ENCODE measurements around the gene SCCPDH. TPM values are rescaled to one million over a fixed set of nuclear protein-coding genes. Genes with fewer than 3 reads are reported as not detected.

The SCCPDH gene
- total RNA-seq, 2 donors from 2014 or later: 20.7 to 23.7 TPM

GRCh38 chr1:246794828-246795671, 70.8 kb downstream of the SCCPDH start:
- DNase-seq (no peak), ATAC-seq (replicated peaks in 1 of 2) (no peak)
- no peaks in the 10 kb centered on the region for H3K36me3 Mint-ChIP-seq (ENCODE audit: insufficient read depth in 2 of 2)
- H3K4me3 Mint-ChIP-seq: no peak overlapping the region
- no peaks in the 10 kb centered on the region for H3K9me3 Mint-ChIP-seq
- H3K4me1 Mint-ChIP-seq (ENCODE audit: low read depth): no peaks in the 10 kb centered on the region
- H3K27ac Mint-ChIP-seq: no peak overlapping the region
- no peaks in the 10 kb centered on the region for H3K27me3 Mint-ChIP-seq (ENCODE audit: low read depth)

GRCh38 chr1:246795906-246796694, 71.9 kb downstream of the SCCPDH start:
- Mint-ChIP-seq H3K4me3 (no peak overlapping the region), H3K27me3 (ENCODE audit: low read depth) (no peaks in the 10 kb centered on the region), H3K9me3 (no peaks in the 10 kb centered on the region), H3K27ac (no peak overlapping the region), H3K36me3 (ENCODE audit: insufficient read depth in 2 of 2) (no peaks in the 10 kb centered on the region), H3K4me1 (ENCODE audit: low read depth) (no peaks in the 10 kb centered on the region)
- DNase-seq (no peak), ATAC-seq (replicated peaks in 1 of 2) (no peak)

GRCh38 chr1:246797157-246797556, 72.9 kb downstream of the SCCPDH start:
- no peaks in the 10 kb centered on the region for H3K4me1 Mint-ChIP-seq (ENCODE audit: low read depth)
- H3K4me3 Mint-ChIP-seq: no peak overlapping the region
- no peak overlapping the region for H3K27ac Mint-ChIP-seq
- no peaks in the 10 kb centered on the region for H3K27me3 Mint-ChIP-seq (ENCODE audit: low read depth)
- H3K36me3 Mint-ChIP-seq (ENCODE audit: insufficient read depth in 2 of 2): no peaks in the 10 kb centered on the region
- H3K9me3 Mint-ChIP-seq: no peaks in the 10 kb centered on the region
- ATAC-seq (replicated peaks in 1 of 2) (no peak), DNase-seq (no peak)

GRCh38 chr1:246797597-246797996, 73.4 kb downstream of the SCCPDH start:
- DNase-seq (no peak), ATAC-seq (replicated peaks in 1 of 2) (no peak)
- H3K27me3 Mint-ChIP-seq (ENCODE audit: low read depth): no peaks in the 10 kb centered on the region
- H3K4me1 Mint-ChIP-seq (ENCODE audit: low read depth): no peaks in the 10 kb centered on the region
- no peaks in the 10 kb centered on the region for H3K9me3 Mint-ChIP-seq
- H3K36me3 Mint-ChIP-seq (ENCODE audit: insufficient read depth in 2 of 2): no peaks in the 10 kb centered on the region
- H3K4me3 Mint-ChIP-seq: no peak overlapping the region
- no peak overlapping the region for H3K27ac Mint-ChIP-seq

GRCh38 chr1:246798107-246798506, 73.9 kb downstream of the SCCPDH start:
- H3K4me1 Mint-ChIP-seq (ENCODE audit: low read depth): no peaks in the 10 kb centered on the region
- ATAC-seq (replicated peaks in 1 of 2): no peak
- no peak overlapping the region for H3K27ac Mint-ChIP-seq
- no peaks in the 10 kb centered on the region for H3K27me3 Mint-ChIP-seq (ENCODE audit: low read depth)
- H3K4me3 Mint-ChIP-seq: no peak overlapping the region
- DNase-seq: no peak
- no peaks in the 10 kb centered on the region for H3K36me3 Mint-ChIP-seq (ENCODE audit: insufficient read depth in 2 of 2)
- no peaks in the 10 kb centered on the region for H3K9me3 Mint-ChIP-seq

GRCh38 chr1:246798606-246799496, 74.6 kb downstream of the SCCPDH start:
- DNase-seq (no peak), ATAC-seq (replicated peaks in 1 of 2) (no peak)
- Mint-ChIP-seq H3K27me3 (ENCODE audit: low read depth) (no peaks in the 10 kb centered on the region), H3K27ac (no peak overlapping the region), H3K9me3 (no peaks in the 10 kb centered on the region), H3K36me3 (ENCODE audit: insufficient read depth in 2 of 2) (no peaks in the 10 kb centered on the region), H3K4me1 (ENCODE audit: low read depth) (no peaks in the 10 kb centered on the region), H3K4me3 (no peak overlapping the region)

- peaks cover 2 to 4% of the 10 kb centered on the region in 2 donors for H3K9me3 Mint-ChIP-seq
- DNase-seq: no peak
- H3K27ac Mint-ChIP-seq: no peak overlapping the region
- H3K4me3 Mint-ChIP-seq: no peak overlapping the region
- H3K4me1 Mint-ChIP-seq (ENCODE audit: low read depth): no peaks in the 10 kb centered on the region
- no peak for ATAC-seq (replicated peaks in 1 of 2)
- no peaks in the 10 kb centered on the region for H3K27me3 Mint-ChIP-seq (ENCODE audit: low read depth)
- H3K36me3 Mint-ChIP-seq (ENCODE audit: insufficient read depth in 2 of 2): no peaks in the 10 kb centered on the region
Measured at GRCh38 chr1:246800356-246800755, 76.1 kb downstream of the SCCPDH start.

- Mint-ChIP-seq H3K27me3 (ENCODE audit: low read depth) (no peaks in the 10 kb centered on the region), H3K4me3 (no peak overlapping the region), H3K36me3 (ENCODE audit: insufficient read depth in 2 of 2) (no peaks in the 10 kb centered on the region), H3K27ac (no peak overlapping the region), H3K4me1 (ENCODE audit: low read depth) (no peaks in the 10 kb centered on the region), H3K9me3 (peaks cover 2 to 4% of the 10 kb centered on the region in 2 donors)
- ATAC-seq (replicated peaks in 1 of 2) (no peak), DNase-seq (no peak)
Measured at GRCh38 chr1:246800756-246801155, 76.5 kb downstream of the SCCPDH start.

- no peaks in the 10 kb centered on the region for H3K36me3 Mint-ChIP-seq (ENCODE audit: insufficient read depth in 2 of 2)
- H3K27me3 Mint-ChIP-seq (ENCODE audit: low read depth): no peaks in the 10 kb centered on the region
- no peak for DNase-seq
- H3K4me3 Mint-ChIP-seq: no peak overlapping the region
- no peak overlapping the region for H3K27ac Mint-ChIP-seq
- H3K9me3 Mint-ChIP-seq: peaks cover 2 to 4% of the 10 kb centered on the region in 2 donors
- ATAC-seq (replicated peaks in 1 of 2): no peak
- H3K4me1 Mint-ChIP-seq (ENCODE audit: low read depth): no peaks in the 10 kb centered on the region
Measured at GRCh38 chr1:246801241-246802020, 77.2 kb downstream of the SCCPDH start.

- Mint-ChIP-seq H3K4me1 (ENCODE audit: low read depth) (no peaks in the 10 kb centered on the region), H3K36me3 (ENCODE audit: insufficient read depth in 2 of 2) (no peaks in the 10 kb centered on the region), H3K9me3 (peaks cover 2 to 4% of the 10 kb centered on the region in 2 donors), H3K27me3 (ENCODE audit: low read depth) (peaks cover 7% of the 10 kb centered on the region), H3K4me3 (no peak overlapping the region), H3K27ac (no peak overlapping the region)
- no peak for DNase-seq
- no peak for ATAC-seq (replicated peaks in 1 of 2)
Measured at GRCh38 chr1:246803373-246803772, 79.2 kb downstream of the SCCPDH start.

GRCh38 chr1:246803883-246804282, 79.7 kb downstream of the SCCPDH start:
- ATAC-seq (replicated peaks in 1 of 2) (no peak), DNase-seq (no peak)
- peaks cover 7% of the 10 kb centered on the region for H3K27me3 Mint-ChIP-seq (ENCODE audit: low read depth)
- no peaks in the 10 kb centered on the region for H3K4me1 Mint-ChIP-seq (ENCODE audit: low read depth)
- H3K27ac Mint-ChIP-seq: no peak overlapping the region
- no peaks in the 10 kb centered on the region for H3K36me3 Mint-ChIP-seq (ENCODE audit: insufficient read depth in 2 of 2)
- peaks cover 2 to 4% of the 10 kb centered on the region in 2 donors for H3K9me3 Mint-ChIP-seq
- no peak overlapping the region for H3K4me3 Mint-ChIP-seq

GRCh38 chr1:246805135-246805716, 81.0 kb downstream of the SCCPDH start:
- DNase-seq: no peak
- ATAC-seq (replicated peaks in 1 of 2): no peak
- Mint-ChIP-seq H3K27ac (no peak overlapping the region), H3K9me3 (peaks cover 2 to 4% of the 10 kb centered on the region in 2 donors), H3K27me3 (ENCODE audit: low read depth) (peaks cover 7% of the 10 kb centered on the region), H3K4me1 (ENCODE audit: low read depth) (no peaks in the 10 kb centered on the region), H3K36me3 (ENCODE audit: insufficient read depth in 2 of 2) (no peaks in the 10 kb centered on the region), H3K4me3 (no peak overlapping the region)

All from activated T-cell treated with anti-CD3 and anti-CD28 coated beads, Interleukin-2, amount 50 U/mL, for 72 hours (primary cell).